GM18511 (cell line): Measurements from ENCODE around the gene EMB.
"Not testable (repeated sequence)": the region's sequence is repeated elsewhere in the genome, so short reads cannot be mapped to it uniquely, and the experiment has no call there.

Source experiments
- ATAC-seq: cut with Tn5 transposase; IDR thresholded peaks from one replicate; pipeline ENCODE4 v1.9.1; 2021; ENCODE audit warnings: mild to moderate bottlenecking, moderate library complexity; ENCODE audit not compliant: unreplicated experiment

The EMB gene

GRCh38 chr5:50440651-50441492 is at the start of gene EMB:
Gene EMB, minus strand, starts transcription at chr5:50441288. Its CDS starts 137 bp downstream, at chr5:50441151.
- peak; percentile 70 for ATAC-seq

- not testable (repeated sequence) for ATAC-seq
These were observed 48.4 kb upstream of the EMB start for GRCh38 chr5:50489491-50489890.

DNA sequence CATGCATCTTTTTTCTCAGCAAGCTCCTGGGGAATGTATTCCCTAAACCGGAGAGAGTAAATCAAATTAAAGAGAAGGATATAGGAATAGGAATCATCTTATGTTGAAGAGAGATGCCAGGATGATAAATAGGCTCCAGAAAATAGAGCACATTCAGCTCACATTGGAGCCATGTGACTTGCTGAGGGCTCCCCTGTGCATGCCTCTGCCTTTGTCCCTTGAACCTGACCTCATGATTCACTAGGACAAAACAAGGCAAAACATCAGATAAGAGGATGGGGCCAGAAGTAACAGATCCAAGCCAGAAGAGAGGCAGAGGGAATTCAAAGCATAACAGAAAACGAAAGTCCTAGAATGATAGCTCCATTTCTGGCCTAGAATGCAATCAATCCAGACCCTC is 37.7 kb upstream of the EMB start:
- ATAC-seq, result not testable (repeated sequence)

- peak; percentile 99 for ATAC-seq
These were observed 35.5 kb upstream of the EMB start for GRCh38 chr5:50476549-50476948.

GRCh38 chr5:50465015-50465414 is 23.9 kb upstream of the EMB start:
- not testable (repeated sequence) for ATAC-seq

GRCh38 chr5:50463726-50464125 is 22.6 kb upstream of the EMB start:
- ATAC-seq, result no peak

GRCh38 chr5:50463047-50463446 is 22.0 kb upstream of the EMB start:
- ATAC-seq, result no peak

- not testable (repeated sequence) for ATAC-seq
These were observed 21.5 kb upstream of the EMB start for GRCh38 chr5:50462579-50462978.

- ATAC-seq, result not testable (repeated sequence)
These were observed 17.3 kb upstream of the EMB start for GRCh38 chr5:50458372-50458771.

GRCh38 chr5:50449241-50449640 is 8.2 kb upstream of the EMB start:
- not testable (repeated sequence) for ATAC-seq

DNA sequence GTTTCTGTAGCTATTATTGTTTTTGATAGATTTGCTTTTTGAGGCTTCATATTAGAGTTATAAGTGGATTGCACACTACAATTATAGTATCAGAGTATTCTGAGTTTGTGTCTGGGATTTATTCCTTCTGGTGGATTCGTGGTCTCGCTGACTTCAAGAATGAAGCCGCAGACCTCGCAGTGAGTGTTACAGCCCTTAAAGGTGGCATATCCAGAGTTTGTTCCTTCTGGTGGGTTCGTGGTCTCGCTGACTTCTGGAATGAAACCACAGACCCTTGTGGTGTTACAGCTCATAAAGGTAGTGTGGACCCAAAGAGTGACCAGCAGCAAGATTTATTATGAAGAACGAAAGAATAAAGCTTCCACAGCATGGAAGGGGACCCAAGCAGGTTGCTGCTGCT is 6.9 kb upstream of the EMB start:
- no peak for ATAC-seq

DNA sequence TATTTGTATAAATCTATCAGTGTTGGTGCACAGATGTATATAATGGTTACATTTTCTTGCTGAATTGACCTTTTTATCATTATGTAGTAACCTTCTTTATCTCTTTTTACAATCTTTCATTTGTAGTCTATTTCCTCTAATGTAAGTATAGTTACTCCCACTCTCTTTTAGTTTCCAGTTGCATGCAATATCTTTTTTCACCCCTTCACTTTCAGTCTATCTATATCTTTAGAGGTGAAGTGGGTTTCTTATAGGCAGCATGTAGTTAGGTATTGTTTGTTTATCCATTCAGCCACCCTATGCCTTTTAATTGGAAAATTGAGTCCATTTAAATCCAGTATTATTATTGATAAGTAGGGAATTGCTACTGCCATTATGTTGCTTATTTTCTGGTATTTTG is 6.1 kb upstream of the EMB start:
- no peak for ATAC-seq

DNA sequence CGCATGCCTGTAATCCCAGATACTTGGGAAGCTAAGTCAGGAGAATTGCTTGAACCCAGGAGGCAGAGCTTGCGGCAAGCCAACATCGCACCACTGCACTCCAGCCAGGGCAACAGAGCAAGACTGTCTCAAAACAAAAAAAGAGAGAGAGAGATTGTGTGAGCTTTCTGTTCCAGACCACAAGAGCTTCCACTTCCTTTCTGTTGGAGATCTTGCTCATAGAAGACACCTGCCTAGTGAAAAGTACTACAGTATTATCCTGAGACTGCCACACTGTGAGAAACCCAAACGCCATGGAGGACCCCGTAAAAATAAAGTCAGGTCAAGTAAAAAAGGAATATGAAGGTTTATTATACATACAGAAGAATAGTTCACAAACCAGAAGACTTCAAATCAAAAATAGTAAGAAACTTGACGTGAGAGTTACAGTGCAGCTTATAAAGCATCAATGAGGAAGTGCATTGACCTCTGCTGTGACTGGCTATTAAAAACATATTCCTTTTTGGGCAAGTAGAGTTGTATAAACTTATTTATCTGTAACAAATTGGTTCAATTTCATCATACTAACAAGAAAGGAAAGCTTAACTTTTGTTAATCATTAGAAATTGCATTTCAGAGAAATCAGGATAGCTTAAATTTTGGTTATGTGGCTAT is 4.3 kb upstream of the EMB start:
- ATAC-seq, result peak; percentile 68

- not testable (repeated sequence) for ATAC-seq
These were observed 1.8 kb upstream of the EMB start for GRCh38 chr5:50442559-50443539.

DNA sequence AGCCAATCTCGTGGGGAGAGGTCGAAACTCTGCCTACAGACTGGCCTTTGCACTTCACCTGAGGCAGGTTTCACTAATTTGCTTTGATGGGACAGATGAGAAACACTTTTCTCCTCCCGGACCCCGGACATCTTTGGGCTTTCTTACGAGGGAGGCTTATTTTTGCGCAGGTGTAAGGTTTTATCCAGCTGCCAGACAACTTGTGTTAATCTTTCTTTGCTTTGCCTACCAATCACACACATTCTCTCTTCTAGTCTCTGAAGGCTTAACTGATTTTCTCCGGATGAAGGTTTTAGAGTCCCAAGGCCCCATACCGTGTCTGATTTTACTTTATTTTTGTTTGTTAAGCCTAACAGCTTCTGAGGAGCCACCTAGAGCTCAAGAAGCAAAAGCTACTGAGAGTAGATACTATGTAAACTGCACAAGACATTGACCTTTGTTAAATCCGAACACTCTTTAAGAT is 436 bp upstream of the EMB start:
- ATAC-seq, result peak; percentile 6

GRCh38 chr5:50439221-50439620 is 1.9 kb downstream of the EMB start:
- no peak for ATAC-seq

DNA sequence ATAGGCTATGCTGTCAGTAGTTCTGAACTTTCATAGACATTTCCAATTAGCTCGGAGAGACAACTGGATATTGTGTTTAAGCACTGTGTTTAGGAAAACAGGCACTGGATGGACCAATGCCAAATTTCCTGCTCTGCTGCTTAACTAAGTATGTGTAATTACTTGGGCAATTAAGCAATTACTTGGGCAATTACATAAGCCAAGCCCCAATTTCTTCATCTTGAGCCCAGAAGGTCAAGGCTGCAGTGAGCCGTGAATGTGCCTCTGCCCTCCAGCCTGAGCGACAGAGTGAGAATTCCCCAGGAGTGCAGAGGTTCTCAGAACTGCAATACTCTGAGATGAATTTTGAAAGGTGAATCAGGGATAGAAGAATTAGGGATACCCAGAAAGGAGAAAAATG is 3.0 kb downstream of the EMB start:
- ATAC-seq, result not testable (repeated sequence)

DNA sequence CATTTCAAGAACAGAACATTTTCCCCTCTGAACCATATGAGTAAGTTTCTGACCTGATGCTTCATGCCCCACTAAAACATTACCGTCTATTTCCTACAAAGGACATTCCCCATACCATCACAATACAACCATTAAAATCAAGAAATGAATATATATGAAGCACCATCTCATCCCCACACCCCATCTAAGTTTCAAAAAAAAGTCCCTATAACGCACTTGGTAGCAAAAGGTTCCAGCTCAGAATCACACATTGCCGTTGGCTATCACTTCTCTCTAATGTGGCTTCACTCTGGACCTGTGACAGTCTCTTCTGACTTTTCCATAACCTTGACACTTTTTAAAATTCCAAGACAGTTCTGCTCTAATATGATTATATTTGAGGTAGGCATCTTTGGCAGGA is 5.9 kb downstream of the EMB start:
- peak; percentile 43 for ATAC-seq

DNA sequence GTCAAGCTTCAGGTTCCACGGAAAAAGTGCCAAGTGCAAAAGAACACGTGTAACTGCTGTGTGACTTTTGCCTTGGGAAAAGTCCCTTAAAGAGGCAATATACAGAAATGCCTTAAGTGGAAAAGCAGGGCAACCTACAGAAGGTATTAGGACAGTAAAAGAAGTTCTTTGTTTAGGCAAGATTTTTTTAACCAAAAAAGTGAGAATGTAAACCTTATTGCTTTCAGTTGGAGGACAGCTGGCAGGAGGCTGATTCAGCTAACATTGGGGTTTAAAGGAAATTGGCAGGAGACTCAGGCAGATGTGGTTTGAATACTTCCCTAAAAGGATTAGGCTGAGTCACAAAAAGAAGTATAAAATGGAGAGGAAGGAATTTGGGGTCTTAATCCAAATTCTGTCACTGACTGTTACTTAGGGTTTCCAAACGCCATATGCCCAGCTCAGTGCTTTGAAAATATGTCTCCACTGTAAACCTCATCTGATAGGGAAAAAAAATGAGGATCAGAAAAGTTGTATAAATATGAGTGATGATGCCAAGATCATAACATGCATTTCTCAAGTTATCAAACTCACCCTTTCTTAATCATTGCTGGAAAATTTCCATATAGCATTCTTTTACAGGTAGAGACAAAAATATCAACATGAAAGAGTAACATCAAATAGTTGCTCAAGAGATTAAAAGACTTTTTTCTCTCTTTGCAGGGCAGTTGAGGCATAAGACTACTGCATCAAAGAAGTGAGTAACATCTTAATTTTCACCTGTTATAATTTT is 9.8 kb downstream of the EMB start:
- not testable (repeated sequence) for ATAC-seq
